Subcutaneous preadipocyte (primary cell): ENCODE results near the gene SYCP2. TPM values are rescaled to one million over a fixed set of nuclear protein-coding genes. Genes with fewer than 3 reads are reported as not detected.

Experiments
- small RNA-seq: library from RNA; depleted of rRNA; stranded (forward); fragments of <200 nt; gene quantifications from one replicate; pipeline ENCODE3, GENCODE V24; 2012
- total RNA-seq: library from RNA; depleted of rRNA; stranded (reverse); fragments of >200 nt; gene quantifications from 2 replicates; pipeline ENCODE4 v1.2.3, GENCODE V29; 2012

Gene SYCP2, protein sequence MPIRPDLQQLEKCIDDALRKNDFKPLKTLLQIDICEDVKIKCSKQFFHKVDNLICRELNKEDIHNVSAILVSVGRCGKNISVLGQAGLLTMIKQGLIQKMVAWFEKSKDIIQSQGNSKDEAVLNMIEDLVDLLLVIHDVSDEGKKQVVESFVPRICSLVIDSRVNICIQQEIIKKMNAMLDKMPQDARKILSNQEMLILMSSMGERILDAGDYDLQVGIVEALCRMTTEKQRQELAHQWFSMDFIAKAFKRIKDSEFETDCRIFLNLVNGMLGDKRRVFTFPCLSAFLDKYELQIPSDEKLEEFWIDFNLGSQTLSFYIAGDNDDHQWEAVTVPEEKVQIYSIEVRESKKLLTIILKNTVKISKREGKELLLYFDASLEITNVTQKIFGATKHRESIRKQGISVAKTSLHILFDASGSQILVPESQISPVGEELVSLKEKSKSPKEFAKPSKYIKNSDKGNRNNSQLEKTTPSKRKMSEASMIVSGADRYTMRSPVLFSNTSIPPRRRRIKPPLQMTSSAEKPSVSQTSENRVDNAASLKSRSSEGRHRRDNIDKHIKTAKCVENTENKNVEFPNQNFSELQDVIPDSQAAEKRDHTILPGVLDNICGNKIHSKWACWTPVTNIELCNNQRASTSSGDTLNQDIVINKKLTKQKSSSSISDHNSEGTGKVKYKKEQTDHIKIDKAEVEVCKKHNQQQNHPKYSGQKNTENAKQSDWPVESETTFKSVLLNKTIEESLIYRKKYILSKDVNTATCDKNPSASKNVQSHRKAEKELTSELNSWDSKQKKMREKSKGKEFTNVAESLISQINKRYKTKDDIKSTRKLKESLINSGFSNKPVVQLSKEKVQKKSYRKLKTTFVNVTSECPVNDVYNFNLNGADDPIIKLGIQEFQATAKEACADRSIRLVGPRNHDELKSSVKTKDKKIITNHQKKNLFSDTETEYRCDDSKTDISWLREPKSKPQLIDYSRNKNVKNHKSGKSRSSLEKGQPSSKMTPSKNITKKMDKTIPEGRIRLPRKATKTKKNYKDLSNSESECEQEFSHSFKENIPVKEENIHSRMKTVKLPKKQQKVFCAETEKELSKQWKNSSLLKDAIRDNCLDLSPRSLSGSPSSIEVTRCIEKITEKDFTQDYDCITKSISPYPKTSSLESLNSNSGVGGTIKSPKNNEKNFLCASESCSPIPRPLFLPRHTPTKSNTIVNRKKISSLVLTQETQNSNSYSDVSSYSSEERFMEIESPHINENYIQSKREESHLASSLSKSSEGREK (N-terminal part only)
- 0.37 and 0.39 TPM in 2 replicates for total RNA-seq

DNA sequence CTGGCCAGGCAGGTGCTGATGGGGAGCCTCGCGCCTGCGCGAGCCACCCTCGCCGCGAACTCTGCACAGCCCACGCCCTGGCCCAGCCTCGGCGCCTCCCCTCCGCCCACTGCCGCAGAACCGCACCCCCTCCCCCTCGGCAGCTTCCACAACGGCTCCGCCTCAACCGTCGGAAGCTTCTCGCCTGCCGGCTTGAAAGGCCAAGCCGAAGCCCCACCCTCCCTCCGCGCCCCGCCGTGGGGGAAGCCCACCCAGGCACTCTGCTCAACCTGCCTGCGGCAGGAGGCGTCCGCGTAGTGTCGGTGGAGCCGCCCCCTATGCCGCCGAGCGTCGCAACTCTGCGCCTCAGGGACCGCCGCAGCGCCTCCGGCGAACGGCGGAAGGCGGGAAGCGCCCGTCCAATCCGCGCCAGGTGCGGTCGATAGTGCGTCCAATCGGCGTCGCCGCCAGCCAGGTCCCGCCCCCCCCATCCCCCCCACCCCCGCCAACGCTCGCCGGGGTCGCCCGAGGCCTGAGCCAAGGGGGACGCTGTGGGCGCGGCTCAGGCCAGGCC is at the start of gene SYCP2:
Gene SYCP2 (minus strand): TSS at position 342 of the 553 bp plus-strand sequence. CDS start 11,224 bp downstream, outside the sequence.

DNA sequence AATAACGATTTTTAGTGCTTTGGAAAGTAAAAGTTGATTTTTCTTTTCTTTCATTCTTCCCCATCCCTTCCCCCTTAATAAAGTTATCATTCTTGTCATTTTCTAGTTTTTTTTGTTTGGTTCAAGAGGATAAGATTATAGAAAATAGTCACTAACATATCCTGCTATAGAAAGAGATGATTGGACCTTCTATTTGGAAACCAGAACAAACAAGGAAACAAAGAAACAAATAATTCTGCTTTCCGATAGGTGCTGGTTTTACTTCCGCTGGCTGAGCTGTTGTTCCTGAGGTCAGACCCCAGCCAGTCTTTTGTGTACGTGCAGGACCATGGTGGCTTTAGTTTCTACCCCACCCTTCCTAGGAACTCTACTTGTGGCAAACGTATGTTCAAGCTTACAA is 24.7 kb upstream of the SYCP2 start, which contains the start of gene CDH26:
Gene CDH26 (plus strand): TSS at position 301 of the 400 bp plus-strand sequence. CDS start 304 bp downstream, outside the sequence.

DNA sequence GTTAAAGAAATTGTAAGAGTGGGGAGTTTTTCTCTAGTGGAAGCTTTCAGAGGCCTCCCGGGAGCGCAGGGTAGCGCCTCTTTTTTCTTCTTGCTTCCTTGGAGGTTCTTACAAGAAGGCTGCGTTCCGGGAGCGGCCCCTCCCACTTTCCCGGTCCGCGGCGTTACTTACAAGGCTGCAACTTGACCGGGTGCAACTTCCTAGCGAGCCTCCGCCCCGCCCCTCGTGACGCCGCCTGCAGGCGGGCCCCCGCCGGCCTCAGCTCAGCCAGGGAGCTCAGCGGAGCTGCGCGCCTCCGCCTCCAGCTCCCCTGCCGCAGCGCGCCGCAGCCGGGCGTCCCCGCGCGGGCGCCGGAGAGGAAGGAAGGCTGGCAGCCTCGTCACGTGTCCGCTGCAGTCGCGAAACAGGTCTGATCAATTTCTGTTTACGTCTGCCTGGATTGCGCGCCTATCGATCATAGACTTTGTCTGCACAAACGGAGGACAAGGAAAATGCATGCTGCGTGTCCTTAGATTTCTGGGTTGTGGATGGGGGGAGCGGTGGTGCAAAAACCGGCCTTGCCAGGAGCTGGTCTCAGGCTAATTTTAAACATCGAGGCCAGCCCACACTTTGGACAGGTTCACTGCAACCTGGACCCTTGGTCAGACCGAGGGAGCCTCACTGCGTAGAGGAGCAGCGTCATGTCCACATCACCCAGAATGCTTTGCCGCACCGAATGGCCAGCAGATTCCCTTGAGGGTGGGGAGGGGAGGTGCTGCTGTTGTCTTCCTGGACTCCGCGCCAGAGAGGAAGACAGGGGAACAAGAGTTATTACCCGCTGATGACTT is 6.9 kb upstream of the SYCP2 start, which contains the start of the genes FAM217B and PPP1R3D:
Gene FAM217B (plus strand): TSS at position 261 of the 827 bp plus-strand sequence. CDS start 3,555 bp downstream, outside the sequence.
Gene PPP1R3D (minus strand): TSS at position 177 of the 827 bp plus-strand sequence. CDS start 374 bp downstream, outside the sequence.

Small RNA genes within 50 kb of the gene (small RNA-seq; reads per million reads assigned to genes)
- gene RNU7-141P: not detected

Other genes starting within 250 kb of the SYCP2 start
- 3.7 and 5.7 TPM in 2 replicates for gene PPP1R3D, start 6.7 kb upstream of the SYCP2 start, total RNA-seq
- gene FAM217B, start 6.8 kb upstream of the SYCP2 start, total RNA-seq: 2.6 and 4.3 TPM in 2 replicates
- under 0.01 TPM in 1 of 2 replicates, not detected in the other for gene CDH26, start 24.8 kb upstream of the SYCP2 start, total RNA-seq